ENCODE data around the gene DPRX.

The DPRX gene

DNA sequence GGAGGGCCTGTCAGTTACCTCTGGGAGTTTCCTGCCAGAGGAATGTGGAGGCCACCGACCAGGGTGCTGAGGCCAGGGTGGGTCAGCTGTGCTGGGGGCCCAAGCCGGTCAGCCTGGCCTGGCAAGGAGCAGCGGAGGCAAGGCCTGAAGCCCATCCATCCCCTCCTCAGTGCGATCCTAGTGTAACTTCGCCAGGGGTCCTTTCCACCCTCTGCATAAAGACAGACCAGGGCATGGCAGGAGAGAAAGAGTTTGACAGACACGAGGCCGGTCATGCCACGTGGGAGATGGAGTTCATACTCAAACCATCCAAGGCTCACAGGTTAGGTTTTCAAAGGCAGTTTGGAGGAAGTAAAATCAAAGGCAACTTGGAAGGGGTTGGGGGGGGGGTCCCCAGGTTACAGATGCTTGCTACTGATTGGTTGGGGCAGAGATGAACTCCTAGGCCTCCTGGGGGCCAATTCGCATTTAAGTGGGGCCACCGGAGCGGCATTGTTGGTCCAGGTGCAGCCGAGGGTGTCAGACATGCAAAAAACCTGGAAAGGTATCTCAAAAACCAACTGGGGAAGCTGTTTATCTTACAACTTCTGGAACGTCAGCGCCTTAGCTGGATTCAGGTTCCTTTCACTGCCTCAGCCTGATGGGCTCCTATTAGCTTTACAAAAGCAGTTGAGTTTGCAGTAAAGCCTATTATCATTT lies 36.8 kb upstream of the DPRX start:
- DNase-seq = no peak
- H2AFZ ChIP-seq (ENCODE audit: low read length) = no peak overlapping the region
- no peaks in the 10 kb centered on the region for H3K4me1 ChIP-seq (ENCODE audit: low read length)
- no peaks in the 10 kb centered on the region for H3K79me2 ChIP-seq (ENCODE audit: low read length)
- H3K27ac ChIP-seq (ENCODE audit: low read length) = no peak overlapping the region
- H3K9me3 ChIP-seq (replicated peaks; ENCODE audit: insufficient read depth, low read length) = no peaks in the 10 kb centered on the region
- no peaks in the 10 kb centered on the region for H3K27me3 ChIP-seq (replicated peaks; ENCODE audit: insufficient read depth, low read length)
- no peak overlapping the region for H3K9ac ChIP-seq (ENCODE audit: low read length)
- no peaks in the 10 kb centered on the region for H3K9me2 ChIP-seq (replicated peaks; ENCODE audit: insufficient read depth, low read length)
- H3K36me3 ChIP-seq (replicated peaks; ENCODE audit: insufficient read depth, low read length) = no peaks in the 10 kb centered on the region
- TF ChIP-seq, protein P1, sequence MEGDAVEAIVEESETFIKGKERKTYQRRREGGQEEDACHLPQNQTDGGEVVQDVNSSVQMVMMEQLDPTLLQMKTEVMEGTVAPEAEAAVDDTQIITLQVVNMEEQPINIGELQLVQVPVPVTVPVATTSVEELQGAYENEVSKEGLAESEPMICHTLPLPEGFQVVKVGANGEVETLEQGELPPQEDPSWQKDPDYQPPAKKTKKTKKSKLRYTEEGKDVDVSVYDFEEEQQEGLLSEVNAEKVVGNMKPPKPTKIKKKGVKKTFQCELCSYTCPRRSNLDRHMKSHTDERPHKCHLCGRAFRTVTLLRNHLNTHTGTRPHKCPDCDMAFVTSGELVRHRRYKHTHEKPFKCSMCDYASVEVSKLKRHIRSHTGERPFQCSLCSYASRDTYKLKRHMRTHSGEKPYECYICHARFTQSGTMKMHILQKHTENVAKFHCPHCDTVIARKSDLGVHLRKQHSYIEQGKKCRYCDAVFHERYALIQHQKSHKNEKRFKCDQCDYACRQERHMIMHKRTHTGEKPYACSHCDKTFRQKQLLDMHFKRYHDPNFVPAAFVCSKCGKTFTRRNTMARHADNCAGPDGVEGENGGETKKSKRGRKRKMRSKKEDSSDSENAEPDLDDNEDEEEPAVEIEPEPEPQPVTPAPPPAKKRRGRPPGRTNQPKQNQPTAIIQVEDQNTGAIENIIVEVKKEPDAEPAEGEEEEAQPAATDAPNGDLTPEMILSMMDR (IDR thresholded peaks at IDR 0.05; ENCODE audit: low read length) = no peak
- TF ChIP-seq EZH2phosphoT487 (IDR thresholded peaks at IDR 0.05; ENCODE audit: low read length) = no peak
- no peak for TF ChIP-seq EZH2 (optimal IDR thresholded peaks at IDR 0.05; ENCODE audit: low read depth, low read length)
- H3K4me2 ChIP-seq (ENCODE audit: low read depth, low read length) = no peak overlapping the region
- no peak overlapping the region for H3K4me3 ChIP-seq (ENCODE audit: low read length)
- H4K20me1 ChIP-seq (ENCODE audit: insufficient read depth, low read length) = no peaks in the 10 kb centered on the region
- no peaks in the 10 kb centered on the region for H3F3A ChIP-seq (ENCODE audit: insufficient read depth, low read length)

DNA sequence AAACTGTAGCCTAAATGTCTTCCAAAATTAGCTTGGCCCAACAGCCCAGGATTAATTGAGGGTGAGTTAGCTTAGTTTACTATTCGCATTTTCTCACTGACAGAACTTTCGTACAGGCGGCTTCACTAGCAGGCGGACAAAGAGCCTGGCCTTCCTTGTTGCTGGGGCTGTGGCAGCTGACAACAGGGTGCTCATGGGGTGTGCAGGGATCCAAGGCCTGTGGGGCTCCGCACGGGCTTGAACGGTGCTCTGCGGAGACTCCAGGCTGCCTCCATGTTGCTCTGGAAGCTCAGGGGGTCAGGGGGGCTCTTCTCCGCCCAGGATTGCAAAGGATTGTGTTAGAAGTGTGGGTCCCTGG lies 36.3 kb upstream of the DPRX start:
- H2AFZ ChIP-seq (ENCODE audit: low read length) = no peak overlapping the region
- no peak overlapping the region for H3K9ac ChIP-seq (ENCODE audit: low read length)
- no peaks in the 10 kb centered on the region for H3K4me1 ChIP-seq (ENCODE audit: low read length)
- DNase-seq = no peak
- H3K4me2 ChIP-seq (ENCODE audit: low read depth, low read length) = no peak overlapping the region
- no peak overlapping the region for H3K27ac ChIP-seq (ENCODE audit: low read length)
- TF ChIP-seq EZH2phosphoT487 (IDR thresholded peaks at IDR 0.05; ENCODE audit: low read length) (no peak), EZH2 (optimal IDR thresholded peaks at IDR 0.05; ENCODE audit: low read depth, low read length) (no peak)
- TF ChIP-seq, protein P1 (IDR thresholded peaks at IDR 0.05; ENCODE audit: low read length) = no peak
- no peaks in the 10 kb centered on the region for H3F3A ChIP-seq (ENCODE audit: insufficient read depth, low read length)
- H3K36me3 ChIP-seq (replicated peaks; ENCODE audit: insufficient read depth, low read length) = no peaks in the 10 kb centered on the region
- H3K9me2 ChIP-seq (replicated peaks; ENCODE audit: insufficient read depth, low read length) = no peaks in the 10 kb centered on the region
- no peak overlapping the region for H3K4me3 ChIP-seq (ENCODE audit: low read length)
- no peaks in the 10 kb centered on the region for H3K27me3 ChIP-seq (replicated peaks; ENCODE audit: insufficient read depth, low read length)
- H3K9me3 ChIP-seq (replicated peaks; ENCODE audit: insufficient read depth, low read length) = no peaks in the 10 kb centered on the region
- H4K20me1 ChIP-seq (ENCODE audit: insufficient read depth, low read length) = no peaks in the 10 kb centered on the region
- no peaks in the 10 kb centered on the region for H3K79me2 ChIP-seq (ENCODE audit: low read length)

DNA sequence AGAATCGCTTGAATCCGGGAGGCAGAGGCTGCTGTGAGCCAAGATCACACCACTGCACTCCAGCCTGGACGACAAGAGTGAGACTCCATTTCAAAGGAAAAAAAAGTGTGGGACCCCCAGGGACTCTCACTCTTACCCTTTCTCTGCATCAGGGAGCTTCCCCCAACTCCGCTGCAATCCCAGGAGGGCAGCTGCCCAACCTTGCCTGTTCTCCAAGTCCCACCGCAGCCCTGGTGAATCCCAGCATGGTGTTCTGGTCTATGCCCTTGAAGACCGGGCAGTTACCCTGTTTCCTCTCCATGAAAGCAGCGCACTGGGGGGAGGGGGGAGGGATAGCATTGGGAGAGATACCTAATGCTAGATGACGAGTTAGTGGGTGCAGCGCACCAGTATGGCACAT lies 35.7 kb upstream of the DPRX start:
- H3K9me2 ChIP-seq (replicated peaks; ENCODE audit: insufficient read depth, low read length) = no peaks in the 10 kb centered on the region
- H3K4me1 ChIP-seq (ENCODE audit: low read length) = no peaks in the 10 kb centered on the region
- no peaks in the 10 kb centered on the region for H4K20me1 ChIP-seq (ENCODE audit: insufficient read depth, low read length)
- H3K4me2 ChIP-seq (ENCODE audit: low read depth, low read length) = no peak overlapping the region
- no peak overlapping the region for H3K4me3 ChIP-seq (ENCODE audit: low read length)
- no peak overlapping the region for H3K9ac ChIP-seq (ENCODE audit: low read length)
- H3K79me2 ChIP-seq (ENCODE audit: low read length) = no peaks in the 10 kb centered on the region
- no peaks in the 10 kb centered on the region for H3F3A ChIP-seq (ENCODE audit: insufficient read depth, low read length)
- no peak overlapping the region for H2AFZ ChIP-seq (ENCODE audit: low read length)
- H3K27ac ChIP-seq (ENCODE audit: low read length) = no peak overlapping the region
- H3K36me3 ChIP-seq (replicated peaks; ENCODE audit: insufficient read depth, low read length) = no peaks in the 10 kb centered on the region
- no peak for DNase-seq
- H3K27me3 ChIP-seq (replicated peaks; ENCODE audit: insufficient read depth, low read length) = no peaks in the 10 kb centered on the region
- TF ChIP-seq, protein P1 (IDR thresholded peaks at IDR 0.05; ENCODE audit: low read length) = no peak
- TF ChIP-seq EZH2 (optimal IDR thresholded peaks at IDR 0.05; ENCODE audit: low read depth, low read length) (no peak), EZH2phosphoT487 (IDR thresholded peaks at IDR 0.05; ENCODE audit: low read length) (no peak)
- no peaks in the 10 kb centered on the region for H3K9me3 ChIP-seq (replicated peaks; ENCODE audit: insufficient read depth, low read length)
